Body of pancreas (tissue), 4 donors: ENCODE data around the gene MAEA. TPM values are rescaled to one million over a fixed set of nuclear protein-coding genes. Genes with fewer than 3 reads are reported as not detected.

Source experiments
- ATAC-seq: fragments of 150-250 bp; one replicate; pipeline ENCODE4 v1.9.1; 2016
- DNase-seq, 4 donors: peaks; one replicate each; pipeline ENCODE4 v3.0.0-alpha.2; 2019
- H3K27ac ChIP-seq, 4 donors: fragments of 200-600 bp; sonication (generic); 1 replicate in 3 of 4; 2 replicates in 1 of 4; pipeline versions ENCODE4 v1.5.1 to v1.6.1; 2016 to 2019; ENCODE audit warnings: mild to moderate bottlenecking in 1 of 4, mixed read lengths in 1 of 4, moderate library complexity in 1 of 4
- H3K27me3 ChIP-seq, 2 donors: fragments of 200-600 bp; sonication (generic); one replicate each; pipeline ENCODE4 v1.6.0; 2016; ENCODE audit warnings: mild to moderate bottlenecking in 1 of 2
- H3K36me3 ChIP-seq, 2 donors: fragments of 200-600 bp; sonication (generic); replicated peaks in 1 of 2; 2 replicates each; pipeline ENCODE4 v1.5.1; 2016; ENCODE audit warnings: low read depth in 2 of 2; ENCODE audit not compliant: insufficient read depth in 1 of 2
- H3K4me1 ChIP-seq: fragments of 200-600 bp; sonication (generic); one replicate; pipeline ENCODE4 v1.6.0; 2016
- H3K4me3 ChIP-seq, 2 donors: fragments of 200-600 bp; sonication (generic); 1 replicate in 1 of 2; 2 replicates in 1 of 2; pipeline ENCODE4 v1.5.1; 2016 to 2019
- H3K9me3 ChIP-seq, 3 donors: fragments of 200-600 bp; sonication (generic); 1 replicate in 2 of 3; 2 replicates in 1 of 3; pipeline ENCODE4 v1.5.1; 2016
- CTCF ChIP-seq, 7 experiments: fragments of 450-650 bp in 4 of 7; fragments of 200-600 bp in 3 of 7; sonication (generic) in 3 of 7; IDR thresholded peaks; one replicate each; pipeline ENCODE4 v1.5.1; 2016 to 2019; ENCODE audit warnings: antibody characterized with exemption in 7 of 7
- POLR2A ChIP-seq, 3 donors: fragments of 450-650 bp; IDR thresholded peaks; one replicate each; pipeline ENCODE4 v1.6.1; 2016; ENCODE audit warnings: antibody characterized with exemption in 3 of 3, mild to moderate bottlenecking in 2 of 3
- WGBS, 2 donors: methylation state at CpG; one replicate each; pipeline ENCODE4 v1.1.5; 2017; 5-methylcytosine and 5-hydroxymethylcytosine counted together
- intact Hi-C: fragments of 100-400 bp; cut with DNase I; formaldehyde crosslinking; loops from one replicate; pipeline ENCODE4 v1.15.1; 2023
- total RNA-seq, 2 donors: library from RNA; depleted of rRNA; stranded (reverse); fragments of >200 nt; gene quantifications; one replicate each; pipeline ENCODE4 v1.1.0, GENCODE V29; 2016

The MAEA gene
- total RNA-seq, 2 donors from 2014 or later: 68.7 to 88.0 TPM

- peaks cover 0 to 4% of the 10 kb centered on the region in 2 donors for H3K36me3 ChIP-seq
- intact Hi-C loops: no loop called here
- TF ChIP-seq POLR2A (IDR thresholded peaks at IDR 0.05) (no peak), CTCF (IDR thresholded peaks at IDR 0.05) (no peak)
- H3K27ac ChIP-seq: no peak overlapping the region
- no peaks in the 10 kb centered on the region for H3K9me3 ChIP-seq
- ATAC-seq: no peak
- 68 to 79% methylated on average over 4 to 17 of the region's 29 CpGs for WGBS, 2 donors
- H3K4me1 ChIP-seq: peaks cover 11% of the 10 kb centered on the region
- no peaks in the 10 kb centered on the region for H3K27me3 ChIP-seq
- peak in 1 of 4 donors; percentile 28 for DNase-seq
- no peak overlapping the region for H3K4me3 ChIP-seq
Observed at GRCh38 chr4:1360423-1361283, 71.0 kb downstream of the MAEA start.

GRCh38 chr4:1361431-1361830 lies 71.7 kb downstream of the MAEA start:
- H3K4me1 ChIP-seq: peaks cover 12% of the 10 kb centered on the region
- peaks cover 0 to 4% of the 10 kb centered on the region in 2 donors for H3K36me3 ChIP-seq
- no peak for TF ChIP-seq POLR2A (IDR thresholded peaks at IDR 0.05)
- intact Hi-C loops: no loop called here
- 87 to 90% methylated on average over 18 of the region's 18 CpGs for WGBS, 2 donors
- H3K27ac ChIP-seq: no peak overlapping the region
- H3K27me3 ChIP-seq: no peaks in the 10 kb centered on the region
- DNase-seq: no peak
- no peak overlapping the region for H3K4me3 ChIP-seq
- no peak for ATAC-seq
- no peaks in the 10 kb centered on the region for H3K9me3 ChIP-seq

GRCh38 chr4:1362046-1362445 lies 72.4 kb downstream of the MAEA start:
- 71 to 91% methylated on average over 5 to 10 of the region's 10 CpGs for WGBS, 2 donors
- intact Hi-C loops: no loop called here

GRCh38 chr4:1362521-1362920 lies 72.8 kb downstream of the MAEA start:
- H3K36me3 ChIP-seq: peaks cover 0 to 4% of the 10 kb centered on the region in 2 donors
- intact Hi-C loops: no loop called here
- TF ChIP-seq CTCF (IDR thresholded peaks at IDR 0.05) (no peak), POLR2A (IDR thresholded peaks at IDR 0.05) (no peak)
- no peak overlapping the region for H3K4me3 ChIP-seq
- 93 to 95% methylated on average over 13 to 17 of the region's 17 CpGs for WGBS, 2 donors
- ATAC-seq (no peak), DNase-seq (no peak)
- no peak overlapping the region for H3K27ac ChIP-seq
- H3K27me3 ChIP-seq: no peaks in the 10 kb centered on the region
- no peaks in the 10 kb centered on the region for H3K9me3 ChIP-seq
- peaks cover 12% of the 10 kb centered on the region for H3K4me1 ChIP-seq

More at GRCh38 chr4:1362046-1362445, 72.4 kb downstream of the MAEA start:
- H3K27me3 ChIP-seq: no peaks in the 10 kb centered on the region
- H3K4me1 ChIP-seq: peaks cover 12% of the 10 kb centered on the region
- DNase-seq (no peak), ATAC-seq (no peak)
- TF ChIP-seq POLR2A (IDR thresholded peaks at IDR 0.05) (no peak), CTCF (IDR thresholded peaks at IDR 0.05) (no peak)
- H3K9me3 ChIP-seq: no peaks in the 10 kb centered on the region
- peaks cover 0 to 4% of the 10 kb centered on the region in 2 donors for H3K36me3 ChIP-seq
- H3K27ac ChIP-seq: no peak overlapping the region
- H3K4me3 ChIP-seq: no peak overlapping the region

GRCh38 chr4:1363513-1363912 lies 73.8 kb downstream of the MAEA start:
- Histone ChIP-seq H3K9me3 (no peaks in the 10 kb centered on the region), H3K4me1 (peaks cover 13% of the 10 kb centered on the region), H3K27me3 (no peaks in the 10 kb centered on the region), H3K27ac (no peak overlapping the region), H3K4me3 (no peak overlapping the region), H3K36me3 (peaks cover 0 to 4% of the 10 kb centered on the region in 2 donors)
- DNase-seq (no peak), ATAC-seq (no peak)
- WGBS, 2 donors: 86 to 94% methylated on average over 11 of the region's 11 CpGs
- intact Hi-C loops: no loop called here
- TF ChIP-seq POLR2A (IDR thresholded peaks at IDR 0.05): no peak
- TF ChIP-seq CTCF (IDR thresholded peaks at IDR 0.05): no peak
